ELF-1 (cell line): ENCODE measurements around the gene SLC22A4.

Experiments
- DNase-seq: peaks from one replicate; pipeline ENCODE4 v3.0.0-alpha.2; 2016; ENCODE audit warnings: low read depth, low spot score

Gene SLC22A4

GRCh38 chr5:132262882-132263547, 31.2 kb upstream of the SLC22A4 start:
- DNase-seq, result no peak

GRCh38 chr5:132263548-132264261, 30.5 kb upstream of the SLC22A4 start:
- DNase-seq, result no peak

GRCh38 chr5:132264546-132265335, 29.5 kb upstream of the SLC22A4 start:
- no peak for DNase-seq

- DNase-seq, result peak; percentile 87
Measured at GRCh38 chr5:132265336-132266030, 28.7 kb upstream of the SLC22A4 start.

- no peak for DNase-seq
Measured at GRCh38 chr5:132266031-132266835, 28.0 kb upstream of the SLC22A4 start.

GRCh38 chr5:132266836-132267160, 27.4 kb upstream of the SLC22A4 start:
- DNase-seq, result no peak

GRCh38 chr5:132267166-132267739, 26.9 kb upstream of the SLC22A4 start:
- no peak for DNase-seq

- no peak for DNase-seq
Measured at GRCh38 chr5:132267931-132268768, 26.0 kb upstream of the SLC22A4 start.

- DNase-seq, result no peak
Measured at GRCh38 chr5:132268769-132269551, 25.2 kb upstream of the SLC22A4 start.

GRCh38 chr5:132269635-132270334, 24.4 kb upstream of the SLC22A4 start:
- DNase-seq, result no peak

- DNase-seq, result no peak
Measured at GRCh38 chr5:132270335-132270665, 23.9 kb upstream of the SLC22A4 start.

GRCh38 chr5:132270706-132271105, 23.5 kb upstream of the SLC22A4 start:
- no peak for DNase-seq

- DNase-seq, result peak; percentile 45
Measured at GRCh38 chr5:132271251-132272246, 22.6 kb upstream of the SLC22A4 start.

GRCh38 chr5:132272311-132273210, 21.6 kb upstream of the SLC22A4 start:
- peak; percentile 86 for DNase-seq

- DNase-seq, result no peak
Measured at GRCh38 chr5:132273631-132274030, 20.6 kb upstream of the SLC22A4 start.

- no peak for DNase-seq
Measured at GRCh38 chr5:132274050-132274792, 20.0 kb upstream of the SLC22A4 start.
